ENCODE data around the gene TRNT1.

Gene TRNT1

DNA sequence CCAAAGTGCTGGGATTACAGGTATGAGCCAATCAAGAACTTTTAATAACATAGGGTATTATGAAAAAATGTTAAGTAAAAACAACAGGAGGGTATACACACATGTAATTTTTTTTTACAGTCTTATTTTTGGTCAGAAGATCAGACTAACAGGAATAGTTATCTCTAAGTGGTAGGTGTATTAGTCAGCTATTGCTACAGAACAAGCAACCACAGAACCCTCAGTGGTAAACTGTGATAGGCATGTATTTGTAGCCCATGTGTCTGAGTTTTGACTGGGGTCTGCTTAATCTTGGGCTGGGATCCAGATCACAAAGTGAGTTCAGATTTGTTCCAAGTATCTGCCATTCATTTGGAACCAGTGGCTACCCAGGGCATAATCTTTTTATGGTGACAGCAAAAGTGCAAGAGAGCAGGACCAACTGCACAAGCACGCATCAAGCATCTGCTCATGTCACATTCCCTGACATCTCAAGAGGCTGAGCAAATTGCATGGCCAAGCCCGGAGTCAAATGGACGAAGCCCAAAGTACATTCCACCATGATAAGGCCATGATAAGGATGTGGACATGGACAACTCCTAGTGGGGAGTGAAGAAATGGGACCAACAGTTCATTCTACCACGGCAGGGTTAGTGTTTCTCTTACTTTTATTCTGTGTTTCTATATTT is 13.6 kb upstream of the TRNT1 start:
- DNase-seq: no peak

DNA sequence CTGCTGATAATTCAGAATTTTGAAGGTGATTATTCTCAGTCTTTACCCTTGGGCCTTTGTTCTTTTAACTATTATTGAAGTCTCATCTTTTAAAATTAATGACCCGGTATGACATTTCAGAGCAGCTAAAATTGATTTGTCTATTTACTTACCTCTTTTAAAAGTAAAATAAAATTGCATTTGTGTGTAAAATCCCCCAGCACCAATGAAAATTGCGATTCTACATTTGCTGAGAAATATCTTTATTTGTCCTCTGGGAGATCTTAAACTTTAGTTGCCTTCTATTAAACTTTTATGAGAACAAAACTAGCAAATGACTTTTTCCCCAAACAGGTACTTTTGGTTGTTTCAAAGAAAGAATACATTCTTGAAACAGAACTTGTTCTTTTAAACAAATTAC is 9.1 kb upstream of the TRNT1 start:
- DNase-seq: no peak

DNA sequence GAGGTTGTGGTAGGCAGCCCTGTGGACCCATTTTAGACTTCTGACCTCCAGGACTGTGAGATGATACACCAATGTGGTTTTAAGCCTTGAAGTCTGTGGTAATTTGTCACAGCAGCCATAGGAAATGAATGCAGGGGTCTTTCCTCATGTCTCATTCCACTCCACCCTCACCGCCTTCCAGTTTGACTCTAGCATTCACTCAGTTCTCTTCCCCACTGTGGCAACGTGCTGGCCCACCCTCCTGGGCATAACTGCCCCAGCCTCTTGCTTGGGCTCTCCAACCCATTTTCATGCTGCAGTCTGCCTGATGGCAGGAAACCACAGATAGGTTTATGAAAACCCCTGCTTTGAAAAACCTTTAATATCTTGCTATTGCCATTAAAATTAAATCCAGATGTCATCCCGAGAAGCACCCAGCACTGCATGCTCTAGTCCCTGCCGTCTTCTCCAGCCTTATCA is 7.3 kb upstream of the TRNT1 start:
- DNase-seq: no peak

DNA sequence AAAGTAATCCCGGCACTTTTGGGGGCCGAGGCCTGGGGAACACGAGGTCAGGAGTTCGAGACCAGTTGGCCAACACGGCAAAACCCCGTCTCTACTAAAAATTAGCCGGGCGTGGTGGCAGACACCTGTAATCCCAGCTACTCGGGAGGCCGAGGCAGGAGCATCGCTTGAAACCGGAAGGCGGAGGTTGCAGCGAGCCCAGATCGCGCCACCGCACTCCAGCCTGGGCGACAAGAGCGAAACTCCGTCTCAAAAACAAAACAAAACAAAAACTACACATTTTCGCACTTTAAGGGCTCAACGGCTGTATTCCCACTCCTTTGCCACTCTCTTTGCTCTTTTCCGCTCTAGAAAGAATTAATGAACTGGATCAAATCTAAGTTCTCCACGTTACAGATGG is 763 bp upstream of the TRNT1 start:
- DNase-seq: no peak

DNA sequence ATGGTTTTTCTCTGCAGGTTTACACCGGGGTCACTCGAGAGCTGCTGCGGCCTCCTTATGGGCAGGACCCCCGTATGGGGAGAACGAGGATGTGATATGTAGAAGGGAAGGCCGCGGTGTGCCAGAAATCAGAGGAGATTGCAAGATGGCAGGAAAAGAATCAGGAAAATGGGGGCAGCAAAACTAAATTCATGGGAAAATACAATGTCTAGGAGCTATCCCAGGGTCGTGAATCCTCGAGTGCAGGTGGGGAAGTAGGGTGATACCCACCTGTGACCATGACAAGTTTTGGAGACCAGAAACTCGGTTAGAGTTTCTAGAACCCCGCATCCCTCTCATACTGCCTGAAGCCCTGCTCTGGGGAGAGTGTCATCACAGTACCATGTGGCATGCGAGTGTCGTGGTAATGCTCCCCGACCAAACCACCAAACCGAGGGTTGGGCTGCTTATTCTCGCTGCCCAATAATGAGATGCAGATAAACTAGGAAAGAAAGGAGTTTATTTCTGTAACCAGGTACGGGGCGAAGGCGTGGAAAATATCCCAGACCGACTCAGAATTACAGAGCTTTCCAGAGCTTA is 781 bp downstream of the TRNT1 start:
- DNase-seq: peak; percentile 7

DNA sequence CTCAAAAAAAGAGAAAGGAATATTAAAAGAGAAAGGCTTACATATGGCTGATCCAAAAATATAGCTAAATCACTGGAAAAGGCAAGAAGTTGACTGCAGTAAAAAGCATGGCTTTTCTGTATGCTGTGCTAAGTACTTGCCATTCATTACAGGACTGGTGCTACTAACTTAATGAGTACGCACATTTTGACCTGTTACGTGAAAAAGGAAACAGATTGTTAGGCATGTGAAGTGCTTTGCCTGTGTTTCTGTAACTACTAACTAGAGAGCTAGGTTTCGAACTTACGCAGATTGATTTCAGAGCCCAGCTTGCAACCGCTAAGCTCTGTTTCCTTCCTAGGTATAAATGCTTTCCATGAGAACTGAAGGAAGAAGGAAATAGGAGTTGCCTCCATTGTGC is 2.8 kb downstream of the TRNT1 start:
- no peak for DNase-seq

DNA sequence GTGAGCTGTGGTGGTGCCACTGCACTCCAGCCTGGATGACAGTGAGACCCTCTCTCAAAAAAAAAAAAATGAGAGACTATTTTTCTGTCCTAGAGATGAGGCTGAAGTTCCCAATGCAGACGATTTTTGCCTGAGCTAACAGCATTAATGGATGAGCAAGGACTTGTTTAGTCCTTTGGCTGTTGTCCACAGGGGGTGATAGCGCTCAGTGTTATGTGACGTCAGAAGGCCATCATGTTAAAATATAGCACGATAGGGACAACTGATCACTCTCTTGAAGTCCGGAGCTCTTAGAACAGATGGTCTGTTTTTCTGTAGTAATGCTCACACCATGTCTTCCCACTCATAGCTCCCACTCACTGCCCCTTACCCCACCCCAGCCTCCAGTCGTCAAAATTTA is 6.8 kb downstream of the TRNT1 start:
- DNase-seq: no peak

DNA sequence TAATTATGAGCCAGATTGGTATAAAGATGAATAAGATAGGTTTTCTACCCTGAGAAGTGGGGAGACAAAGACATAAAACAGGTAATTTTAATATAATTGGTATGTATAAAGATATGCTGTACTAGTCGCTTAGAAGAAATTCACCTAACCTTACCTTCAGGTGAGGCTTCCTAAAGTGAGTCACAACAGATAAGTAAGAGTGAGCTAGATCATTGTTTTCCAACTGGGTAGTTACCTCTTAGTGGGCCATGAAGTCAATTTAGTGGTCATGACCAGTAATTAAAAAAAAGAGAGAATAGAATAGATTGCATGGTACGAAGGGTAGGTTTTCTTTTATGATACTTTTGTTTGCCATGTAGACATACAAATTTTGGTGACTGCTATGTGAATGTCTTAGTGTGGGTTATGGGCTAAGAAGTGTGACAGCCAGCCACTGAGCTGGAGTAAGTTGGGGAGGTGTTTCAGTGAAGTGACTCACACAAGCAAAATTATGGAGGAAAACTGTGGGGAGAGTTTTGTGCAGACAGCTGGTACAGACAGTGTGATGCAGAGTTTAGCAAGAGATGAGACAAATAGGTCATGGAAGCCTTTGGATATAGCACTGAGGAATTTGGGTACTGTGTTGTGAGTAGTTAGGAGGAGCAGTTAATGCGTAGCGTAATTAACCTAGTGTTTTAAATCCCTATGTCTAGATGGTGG is 8.2 kb downstream of the TRNT1 start:
- no peak for DNase-seq

DNA sequence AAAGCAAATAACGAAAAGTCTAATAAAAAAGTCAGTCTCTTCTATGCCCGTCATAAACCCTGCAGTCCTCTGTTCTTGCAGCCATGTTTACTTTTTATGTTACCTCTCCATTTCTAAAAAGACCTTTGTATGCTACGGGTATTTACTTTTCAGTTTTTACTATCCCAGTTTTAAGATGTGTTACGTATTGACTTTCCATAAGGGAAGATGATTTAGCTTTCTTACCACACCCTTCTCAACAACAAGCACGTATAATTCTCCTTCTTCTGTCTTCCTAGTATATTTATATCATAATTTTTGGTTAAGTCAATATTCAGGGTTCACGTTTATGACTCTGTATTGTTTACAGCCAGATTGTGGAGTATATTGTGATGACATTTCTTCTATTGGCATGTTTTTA is 10.8 kb downstream of the TRNT1 start:
- DNase-seq: no peak

DNA sequence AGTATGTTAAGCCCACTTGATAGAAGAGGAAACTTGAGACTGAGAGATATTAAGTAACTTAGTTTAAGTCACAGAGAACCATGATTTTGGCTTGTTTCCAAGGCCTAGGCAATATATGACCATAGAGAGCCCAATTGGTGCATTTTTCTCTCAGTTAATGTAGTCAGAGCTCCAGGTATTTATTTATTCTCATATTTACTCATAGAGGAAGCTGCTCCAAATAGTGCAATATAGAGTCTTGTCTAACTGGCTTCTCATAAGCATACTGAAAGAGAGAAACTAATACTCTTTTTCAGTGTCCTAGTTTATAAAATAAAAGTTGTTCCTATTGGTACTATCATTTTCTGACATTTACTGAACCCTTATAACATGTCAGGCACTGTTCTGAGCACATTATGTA is 15.2 kb downstream of the TRNT1 start:
- no peak for DNase-seq

DNA sequence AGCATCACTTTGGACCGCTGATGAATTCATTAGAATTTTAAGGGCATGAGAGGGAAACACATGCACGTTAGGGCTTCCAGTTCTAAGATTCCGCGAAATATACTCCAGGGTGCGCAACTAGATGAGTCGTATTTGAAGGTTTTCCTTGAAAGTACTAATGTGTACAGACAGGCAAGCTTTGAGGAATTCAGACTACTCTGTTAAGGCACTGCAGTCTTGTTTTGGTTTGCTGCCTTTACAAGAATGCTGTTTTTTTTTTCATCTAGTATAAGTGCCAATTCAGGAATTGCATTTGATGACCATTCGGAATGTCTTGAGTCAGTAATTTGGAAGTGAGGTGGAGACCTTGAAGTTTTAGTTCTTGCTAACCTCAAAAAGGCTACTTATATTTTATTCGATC is 19.1 kb downstream of the TRNT1 start:
- no peak for DNase-seq

DNA sequence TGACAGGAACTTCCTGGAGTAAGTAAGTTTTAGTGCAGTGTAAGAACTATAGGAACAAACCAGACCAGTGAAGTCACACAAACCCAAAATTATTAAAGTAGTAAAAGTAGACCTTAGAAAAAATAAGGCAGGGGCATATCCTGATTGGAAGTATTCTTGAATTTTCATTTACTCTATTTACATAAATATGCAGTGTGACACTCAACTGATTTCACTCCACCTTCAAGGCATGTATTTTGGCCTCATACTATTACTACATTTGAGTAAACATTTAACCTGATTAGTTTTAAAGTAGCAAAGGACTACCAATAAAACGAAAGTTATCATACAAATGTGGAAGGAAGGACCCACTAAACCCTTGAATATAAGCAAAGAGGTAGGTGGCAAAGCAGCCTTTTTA is 22.8 kb downstream of the TRNT1 start:
- DNase-seq: no peak

DNA sequence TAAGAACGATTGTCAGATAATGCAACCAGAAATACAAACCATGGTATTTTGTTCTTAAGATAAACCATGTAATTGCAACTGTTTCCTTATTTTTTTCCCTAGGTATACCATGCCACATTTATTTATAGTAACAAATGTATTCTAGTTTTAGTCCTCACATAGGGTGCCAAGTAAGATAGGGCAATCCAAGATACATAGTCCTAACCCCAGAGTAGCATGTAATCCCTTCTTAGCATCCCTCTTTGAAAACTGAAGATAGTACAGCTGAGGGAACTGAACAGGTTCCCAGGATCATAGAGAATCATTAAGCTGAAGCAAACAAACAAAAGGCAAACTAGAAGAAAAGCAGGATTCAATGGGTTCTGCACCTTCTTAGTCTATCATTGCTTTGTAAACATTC is 24.8 kb downstream of the TRNT1 start:
- no peak for DNase-seq

DNA sequence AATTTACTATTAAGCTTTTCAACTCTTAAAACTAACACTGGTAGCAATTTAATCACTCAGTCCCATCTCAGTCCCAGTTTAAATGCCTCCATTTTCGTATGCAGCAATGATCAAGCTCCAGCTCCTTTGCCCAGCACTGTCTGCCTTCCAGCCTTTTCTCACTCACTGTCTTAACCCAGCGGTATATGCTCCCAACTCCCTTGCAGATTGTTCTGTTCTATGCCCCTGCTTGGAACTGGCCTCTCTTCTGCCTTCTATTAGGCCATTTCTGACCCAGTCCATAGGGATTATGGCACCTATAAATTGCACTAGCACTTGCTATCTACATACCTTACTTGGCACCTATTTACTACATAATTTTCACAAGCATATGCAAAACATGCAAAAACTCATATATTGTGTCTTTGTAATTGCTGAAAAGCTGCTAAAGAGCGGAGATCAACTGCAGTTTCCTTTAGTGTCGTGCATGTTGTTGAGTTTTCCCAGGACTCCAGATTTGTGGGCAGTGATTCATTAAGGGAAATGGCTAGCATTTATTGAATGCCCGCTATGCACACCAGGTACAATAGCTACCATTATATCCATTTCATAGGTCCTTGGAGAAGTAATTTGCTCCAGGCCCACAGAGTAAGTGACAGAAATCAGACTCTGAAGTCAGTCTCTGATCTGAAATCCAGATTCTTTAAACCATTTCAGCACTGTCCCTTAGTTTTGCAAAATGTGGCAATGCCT is 28.3 kb downstream of the TRNT1 start:
- no peak for DNase-seq

DNA sequence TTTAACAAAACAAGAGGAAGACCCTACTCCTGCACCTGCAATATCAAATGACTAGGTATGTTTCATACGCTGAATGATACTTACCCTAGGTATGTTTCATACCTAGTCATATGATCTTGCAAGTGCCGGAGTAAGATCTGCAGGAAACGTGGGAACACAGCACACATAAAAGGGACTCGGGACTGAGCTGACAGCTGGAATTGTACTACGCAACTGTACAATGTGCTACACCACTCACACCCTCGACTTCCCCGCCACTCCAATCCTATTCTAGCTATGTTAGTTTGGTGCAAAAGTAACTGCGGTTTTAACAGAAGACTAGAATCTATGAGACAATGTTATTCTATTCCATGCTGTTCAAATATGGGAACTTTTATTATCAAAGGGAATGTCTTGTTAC is 30.7 kb downstream of the TRNT1 start:
- no peak for DNase-seq

DNA sequence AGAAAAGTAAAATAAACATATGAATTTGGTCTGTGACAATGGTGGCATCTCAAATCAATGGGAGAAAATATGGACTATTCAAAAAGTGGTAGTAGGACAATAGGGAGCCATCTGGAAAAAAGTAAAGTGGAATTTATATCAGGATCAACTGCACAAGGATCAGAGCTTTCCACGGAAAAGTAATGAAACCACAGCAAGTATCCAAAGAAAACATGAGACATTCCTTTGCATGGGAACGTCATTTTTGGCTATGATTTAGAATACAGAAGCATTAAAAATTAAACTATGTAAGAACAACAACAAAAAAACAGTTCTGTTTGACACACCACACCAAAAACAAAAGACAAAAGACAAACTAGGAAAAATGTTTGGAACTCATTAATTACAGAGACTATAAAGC is 34.1 kb downstream of the TRNT1 start:
- no peak for DNase-seq

DNA sequence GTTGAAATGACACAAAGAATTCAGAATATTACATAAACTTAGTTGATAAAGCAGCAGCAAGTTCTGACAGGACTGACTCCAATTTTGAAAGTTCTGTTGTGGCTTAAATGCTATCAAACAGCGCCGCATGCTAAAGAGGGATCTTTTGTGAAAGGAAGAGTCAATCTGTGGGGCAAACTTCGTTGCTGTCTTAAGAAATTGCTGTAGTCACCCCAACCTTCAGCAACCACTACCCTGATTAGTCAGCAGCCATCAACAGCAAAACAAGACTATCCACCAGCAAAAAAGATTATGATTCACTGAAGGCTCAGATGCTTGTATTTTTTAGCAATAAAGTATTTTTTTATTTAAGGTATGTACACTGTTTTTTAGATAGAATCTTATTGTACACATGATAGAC is 38.5 kb downstream of the TRNT1 start:
- DNase-seq: no peak

DNA sequence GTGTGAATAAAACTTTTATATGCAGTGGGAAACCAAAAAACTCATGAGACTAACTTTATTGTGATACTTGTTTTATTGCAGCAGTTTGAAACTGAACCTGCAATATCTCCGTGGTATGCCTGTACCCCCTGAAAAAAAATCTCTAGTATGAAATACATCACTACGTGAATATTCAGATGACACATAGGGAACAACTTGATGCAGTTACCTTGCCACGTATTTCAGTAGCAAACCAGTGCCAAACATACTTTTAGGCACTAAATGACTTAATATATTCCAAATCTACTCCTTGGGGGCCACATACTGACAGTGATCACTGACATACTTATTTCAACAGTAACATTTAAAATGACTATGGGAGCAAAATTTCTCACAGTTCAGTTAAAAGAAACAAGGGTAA is 38.9 kb downstream of the TRNT1 start:
- no peak for DNase-seq

DNA sequence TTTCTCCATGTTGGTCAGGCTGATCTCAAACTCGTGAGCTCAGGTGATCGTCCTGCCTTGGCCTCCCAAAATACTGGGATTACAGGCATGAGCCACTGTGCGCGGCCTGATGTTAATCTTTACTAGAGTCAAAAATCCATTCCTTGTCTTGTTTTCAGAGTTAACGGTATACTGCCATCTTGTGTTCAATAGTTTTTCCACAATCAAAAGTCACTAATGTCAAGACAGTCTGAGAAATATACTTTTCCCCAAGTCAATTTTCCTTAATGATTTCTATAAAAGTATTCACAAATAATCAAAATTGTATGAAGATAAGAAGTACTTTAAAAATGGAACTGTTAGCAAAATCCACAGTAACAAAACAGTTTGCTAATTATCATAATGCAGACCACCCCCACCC is 44.3 kb downstream of the TRNT1 start:
- DNase-seq: peak; percentile 16

DNA sequence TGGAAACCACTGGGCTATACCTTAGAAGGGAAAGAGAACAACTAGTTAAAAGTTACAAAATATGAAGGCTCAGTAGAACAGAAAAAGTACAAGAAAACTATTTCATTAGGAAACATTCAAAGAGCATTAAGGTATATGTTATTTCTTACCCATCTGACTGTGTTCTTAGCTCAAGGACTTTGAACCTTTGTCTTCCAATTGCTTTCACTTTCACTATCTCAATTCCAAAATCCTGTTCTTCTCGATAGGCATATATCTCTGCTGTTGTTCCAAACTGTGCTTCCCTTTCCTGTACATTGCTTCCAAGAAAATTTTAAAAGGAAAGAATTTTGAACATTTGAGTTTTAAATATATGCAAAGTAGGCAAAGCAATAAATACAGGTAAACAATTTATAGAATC is 45.9 kb downstream of the TRNT1 start:
- no peak for DNase-seq

DNA sequence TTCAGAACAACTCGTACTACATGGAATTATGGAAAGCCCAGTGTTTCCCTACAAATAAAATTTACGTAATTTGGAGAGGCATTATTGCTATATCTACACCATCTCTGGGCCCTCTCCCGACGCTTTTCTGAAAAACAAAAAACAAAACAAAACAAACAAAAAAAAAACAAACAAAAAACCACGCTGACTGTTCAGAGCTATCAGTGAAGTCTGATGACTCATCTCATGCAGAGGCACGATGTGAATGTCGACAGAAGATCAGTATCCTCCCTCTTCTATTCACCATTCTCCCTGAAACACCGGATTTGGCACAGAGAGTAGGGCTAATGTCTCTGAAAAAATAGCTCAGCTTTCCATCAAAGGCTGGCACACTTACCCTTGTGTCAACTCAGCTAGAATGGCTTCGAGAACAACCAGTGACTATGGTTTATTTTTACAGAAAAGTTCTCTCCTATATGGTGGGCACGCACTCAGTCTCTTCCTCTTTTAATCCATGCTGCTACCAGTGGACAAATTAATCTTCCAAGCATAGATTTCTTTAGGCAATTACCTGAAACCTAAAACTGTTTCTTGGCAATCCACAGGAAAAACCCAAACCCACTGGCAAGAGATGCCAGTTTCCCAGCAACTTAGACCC is 51.2 kb downstream of the TRNT1 start:
- DNase-seq: no peak

DNA sequence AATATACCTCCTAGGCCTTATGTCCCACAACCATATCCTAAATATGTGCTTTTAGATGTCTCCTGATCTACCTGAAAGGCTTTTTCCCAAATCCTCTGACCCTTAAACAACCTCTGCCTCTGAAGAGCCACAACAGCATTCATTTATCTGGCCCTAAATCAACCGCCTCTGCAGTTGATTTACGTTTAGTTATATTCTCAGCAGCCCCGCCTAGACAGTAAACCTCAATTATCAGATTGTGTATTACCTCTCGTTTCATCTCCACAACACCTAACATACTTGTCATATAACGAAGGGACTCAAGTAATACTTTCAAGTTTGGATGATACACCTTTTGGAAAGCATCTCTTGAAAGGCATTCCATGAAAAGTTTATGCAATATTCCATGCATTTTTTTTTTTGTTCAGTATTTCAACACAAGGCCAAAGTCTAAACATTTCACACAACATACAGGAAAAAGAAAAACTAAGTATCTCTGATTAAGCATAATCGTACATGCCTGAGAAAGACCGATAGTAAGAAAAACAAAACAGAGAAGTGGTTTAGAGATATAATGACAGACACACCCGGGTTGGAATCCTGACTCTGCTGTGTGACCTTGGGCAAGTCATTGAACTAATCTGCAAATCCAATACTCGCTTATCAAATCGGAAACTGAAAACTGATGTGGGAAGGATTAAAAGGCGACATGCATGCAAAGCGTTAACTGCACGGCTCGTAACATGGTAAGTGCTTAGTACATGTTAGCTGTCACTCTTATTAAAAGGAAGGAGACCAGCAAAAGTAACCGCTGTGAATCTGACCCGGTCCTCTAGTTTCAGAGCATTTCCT is 52.0 kb downstream of the TRNT1 start:
- DNase-seq: no peak
